NCI-H146 treated with DMSO at 0.1 percent for 48 hours (cell line): ENCODE data around the gene CDC14A.
"Not testable (repeated sequence)": the region's sequence is repeated elsewhere in the genome, so short reads cannot be mapped to it uniquely, and the experiment has no call there.

Experiments
- DNase-seq: peaks from one replicate; lab custom pipeline; 2025; ENCODE audit not compliant: unreplicated experiment; lab: John Stamatoyannopoulos, UW

CDC14A gene, protein sequence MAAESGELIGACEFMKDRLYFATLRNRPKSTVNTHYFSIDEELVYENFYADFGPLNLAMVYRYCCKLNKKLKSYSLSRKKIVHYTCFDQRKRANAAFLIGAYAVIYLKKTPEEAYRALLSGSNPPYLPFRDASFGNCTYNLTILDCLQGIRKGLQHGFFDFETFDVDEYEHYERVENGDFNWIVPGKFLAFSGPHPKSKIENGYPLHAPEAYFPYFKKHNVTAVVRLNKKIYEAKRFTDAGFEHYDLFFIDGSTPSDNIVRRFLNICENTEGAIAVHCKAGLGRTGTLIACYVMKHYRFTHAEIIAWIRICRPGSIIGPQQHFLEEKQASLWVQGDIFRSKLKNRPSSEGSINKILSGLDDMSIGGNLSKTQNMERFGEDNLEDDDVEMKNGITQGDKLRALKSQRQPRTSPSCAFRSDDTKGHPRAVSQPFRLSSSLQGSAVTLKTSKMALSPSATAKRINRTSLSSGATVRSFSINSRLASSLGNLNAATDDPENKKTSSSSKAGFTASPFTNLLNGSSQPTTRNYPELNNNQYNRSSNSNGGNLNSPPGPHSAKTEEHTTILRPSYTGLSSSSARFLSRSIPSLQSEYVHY

DNA sequence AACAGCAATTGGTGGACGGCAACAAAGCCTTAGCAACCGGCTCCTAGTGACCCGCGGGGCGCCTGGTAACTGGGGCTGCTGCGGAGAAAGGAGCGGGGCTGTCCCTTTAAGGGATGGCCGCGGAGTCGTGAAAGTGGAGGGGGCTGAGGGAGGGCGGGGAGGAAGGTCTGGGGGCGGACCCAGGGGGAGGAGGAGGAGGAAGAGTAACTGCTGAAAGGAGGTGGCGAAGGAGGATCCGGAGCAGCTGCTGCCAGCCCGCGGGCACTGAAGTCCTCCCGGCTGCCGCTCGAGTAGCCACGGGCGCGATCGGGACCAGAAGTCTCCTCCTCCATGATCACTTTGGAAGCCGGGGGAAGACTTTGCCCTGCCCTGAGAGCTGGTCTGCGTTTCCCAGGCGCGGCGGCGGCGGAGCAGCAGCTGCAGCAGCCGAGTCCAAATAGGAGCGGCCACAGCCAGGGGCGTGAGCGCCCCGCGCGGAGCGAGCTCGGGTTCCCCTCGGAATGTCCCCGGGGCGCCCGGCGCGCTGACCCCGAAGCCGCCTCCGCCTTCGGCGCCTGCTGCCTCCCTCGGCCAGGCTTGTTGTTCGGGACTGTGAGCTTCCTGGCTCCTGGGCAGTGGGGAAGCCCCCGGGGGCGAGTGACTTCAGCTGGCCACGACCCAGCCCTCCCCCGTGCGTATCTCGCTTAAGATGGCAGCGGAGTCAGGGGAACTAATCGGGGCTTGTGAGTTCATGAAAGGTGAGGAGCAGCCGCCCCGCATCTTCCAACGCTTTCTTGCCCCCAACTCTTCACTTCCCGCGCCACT is at the start of gene CDC14A:
CDC14A (plus strand) TSS at position 240 of the 804 bp plus-strand sequence; CDS start at position 689, 449 bp downstream.
- peak; percentile 92 for DNase-seq

DNA sequence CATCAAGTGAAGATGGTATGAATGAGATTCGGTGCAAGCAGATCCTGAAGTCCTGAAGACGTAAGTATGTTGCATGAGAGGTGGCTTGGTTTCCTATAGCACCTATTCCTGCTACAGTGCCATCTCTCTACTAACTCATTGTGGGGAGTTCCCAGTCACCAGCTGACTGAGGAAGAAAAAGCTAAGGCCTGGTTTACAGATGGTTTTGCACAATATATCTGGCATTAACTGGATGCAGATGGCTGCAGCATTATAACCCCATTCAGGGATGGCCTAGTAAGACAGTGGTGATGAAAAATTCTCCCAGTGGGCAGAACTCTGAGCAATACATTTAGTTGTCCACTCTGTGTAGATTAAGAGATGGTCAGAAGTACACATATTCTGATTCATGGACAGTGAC is 49.6 kb upstream of the CDC14A start:
- DNase-seq = no peak

DNA sequence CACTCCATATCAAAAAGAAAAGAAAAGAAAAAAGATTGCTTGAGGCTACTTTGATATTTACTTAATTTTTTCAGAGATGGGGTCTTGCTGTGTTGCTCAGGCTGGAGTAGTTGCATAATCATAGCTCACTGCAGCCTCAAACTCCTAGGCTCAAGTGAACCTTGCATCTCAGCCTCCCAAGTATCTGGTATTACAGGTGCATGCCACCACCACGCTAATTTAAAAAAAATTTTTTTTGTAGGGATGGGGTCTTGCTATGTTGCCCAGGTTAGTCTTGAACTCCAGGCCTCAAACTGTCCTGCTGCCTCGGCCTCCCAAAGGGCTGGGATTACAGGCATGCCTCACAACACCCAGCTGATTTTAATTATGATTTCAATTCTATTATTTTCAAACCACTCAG is 48.1 kb upstream of the CDC14A start:
- no peak for DNase-seq

DNA sequence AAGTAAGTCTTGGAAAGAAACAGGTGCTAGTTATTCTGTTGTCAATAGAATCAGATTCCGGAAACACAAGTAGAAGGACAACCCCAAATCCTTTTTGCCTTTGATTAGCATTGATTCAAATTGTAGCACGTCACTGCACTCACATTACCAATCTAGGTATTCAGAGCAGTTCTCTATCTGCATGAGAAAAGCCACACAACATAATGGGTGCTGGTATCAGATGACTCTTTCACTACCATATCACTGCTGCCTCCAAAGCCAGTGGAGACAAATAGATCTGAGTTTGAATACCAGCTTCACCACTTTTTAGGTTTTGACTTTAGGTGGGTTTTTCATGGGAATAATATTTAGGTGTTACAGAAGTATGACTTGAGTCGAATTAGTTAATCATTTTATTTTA is 47.4 kb upstream of the CDC14A start:
- no peak for DNase-seq

DNA sequence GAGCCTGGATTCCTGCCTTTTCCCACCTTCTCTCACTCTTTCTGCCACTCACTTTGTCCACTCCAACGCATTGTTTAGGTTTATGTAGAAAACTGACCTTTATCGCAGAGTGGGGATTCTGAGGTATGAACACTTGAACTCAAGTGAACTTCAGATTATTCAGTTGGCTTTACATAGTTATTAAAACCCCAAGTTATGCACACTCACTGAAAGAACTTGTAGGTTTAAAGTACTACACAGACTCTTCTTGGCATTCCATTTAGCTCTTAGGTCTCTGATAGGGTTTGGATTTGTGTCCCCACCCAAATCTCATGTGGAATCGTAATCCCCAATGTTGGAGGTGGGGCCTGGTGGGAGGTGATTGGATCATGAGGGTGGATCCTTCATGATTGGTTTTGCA is 46.4 kb upstream of the CDC14A start:
- DNase-seq = no peak

DNA sequence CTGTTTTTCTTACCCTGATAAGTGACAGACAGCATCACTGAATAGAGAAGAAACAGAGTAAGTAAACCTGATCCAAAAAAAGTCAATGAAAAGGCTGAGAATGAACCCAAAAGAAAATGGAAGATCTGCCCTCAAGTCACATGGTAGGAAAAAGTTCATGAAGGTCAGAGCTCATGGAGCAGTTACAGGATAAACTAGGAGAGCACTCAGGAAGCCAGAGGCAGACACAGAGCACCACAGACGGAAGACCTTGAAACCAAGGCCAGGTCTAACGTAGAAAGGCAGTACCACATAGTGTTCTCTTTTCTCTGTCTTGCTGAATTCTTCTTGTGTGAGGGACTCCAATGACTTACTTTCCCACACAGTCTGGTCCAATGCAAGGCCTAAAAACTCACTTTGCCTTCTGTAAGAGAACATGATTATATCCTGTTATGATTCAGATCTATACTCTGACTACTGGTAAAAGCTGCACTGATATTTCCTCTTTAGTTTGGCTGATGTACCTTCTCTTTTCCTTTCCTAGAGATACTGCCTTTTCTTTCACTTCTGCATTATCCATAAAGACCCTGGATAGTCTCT is 45.5 kb upstream of the CDC14A start:
- no peak for DNase-seq

DNA sequence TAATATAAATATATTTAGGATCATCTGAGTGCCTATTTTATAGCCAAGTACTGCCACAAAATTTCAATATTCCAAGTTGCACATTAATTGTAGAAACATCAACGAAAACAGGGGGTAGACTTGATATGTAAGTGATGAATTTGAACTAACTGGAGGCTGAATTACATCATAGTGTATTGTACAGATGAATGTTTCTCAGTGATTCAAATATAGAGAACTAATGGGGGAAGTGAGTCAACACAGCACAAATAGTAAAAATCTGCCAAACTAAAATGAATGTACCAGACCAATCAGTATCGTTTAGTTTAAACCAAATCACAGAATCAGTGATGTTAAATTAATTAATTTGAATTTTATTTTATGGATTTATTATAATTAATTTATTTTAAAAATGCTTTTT is 43.5 kb upstream of the CDC14A start:
- DNase-seq = no peak

DNA sequence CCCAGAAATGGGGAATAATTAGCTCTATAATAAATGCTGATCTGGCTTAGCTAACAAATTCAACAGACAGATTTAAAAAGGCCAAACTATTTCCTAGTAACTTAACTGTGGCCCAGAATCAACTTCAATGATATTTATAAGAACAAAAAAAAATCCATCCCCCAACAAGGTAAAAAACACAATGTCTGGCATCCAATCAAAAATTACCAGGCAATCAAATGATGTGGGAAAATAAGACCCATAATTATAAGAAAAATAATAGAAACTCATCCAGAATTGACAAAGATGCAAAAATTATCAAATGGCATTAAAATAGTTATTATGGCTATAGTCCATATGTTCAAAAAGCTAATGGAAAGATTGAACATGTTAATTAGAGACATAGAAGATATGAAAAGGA is 42.4 kb upstream of the CDC14A start:
- DNase-seq = no peak

DNA sequence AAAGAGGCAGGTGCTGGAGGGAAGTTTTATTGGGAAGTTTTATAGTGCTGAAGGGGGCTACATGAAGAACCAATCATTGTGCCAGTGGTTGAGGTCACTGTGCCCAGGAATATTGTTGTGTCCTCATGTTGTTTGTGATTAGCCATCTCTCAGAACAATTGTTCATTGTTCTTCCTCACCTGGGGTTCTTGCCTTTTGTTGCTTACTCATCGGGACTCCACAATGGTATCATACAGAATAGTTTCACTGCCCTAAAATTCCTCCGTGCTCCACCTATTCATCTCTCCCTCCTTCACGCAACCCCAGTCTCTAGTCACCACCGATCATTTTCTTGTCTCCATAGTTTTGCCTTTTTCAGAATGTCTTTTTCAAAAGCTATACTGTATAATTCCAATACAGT is 38.9 kb upstream of the CDC14A start:
- no peak for DNase-seq

DNA sequence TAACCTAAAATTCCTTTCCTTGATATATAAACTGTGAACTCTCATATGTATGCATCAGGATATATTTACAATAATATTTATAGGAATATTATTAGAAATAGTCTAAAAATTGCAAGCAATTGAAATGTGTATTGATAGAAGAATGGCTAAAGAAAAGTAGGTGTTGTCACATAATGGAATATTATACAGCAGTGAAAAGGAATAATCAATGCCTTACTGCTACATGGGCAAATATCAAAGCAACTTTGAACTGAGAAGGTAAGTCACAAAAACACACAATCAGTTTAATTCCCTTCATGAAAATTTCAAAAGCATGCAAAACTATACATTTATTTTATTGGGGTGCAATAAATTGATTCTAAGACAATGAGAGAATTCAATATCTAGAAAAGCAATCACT is 35.7 kb upstream of the CDC14A start:
- DNase-seq = no peak

DNA sequence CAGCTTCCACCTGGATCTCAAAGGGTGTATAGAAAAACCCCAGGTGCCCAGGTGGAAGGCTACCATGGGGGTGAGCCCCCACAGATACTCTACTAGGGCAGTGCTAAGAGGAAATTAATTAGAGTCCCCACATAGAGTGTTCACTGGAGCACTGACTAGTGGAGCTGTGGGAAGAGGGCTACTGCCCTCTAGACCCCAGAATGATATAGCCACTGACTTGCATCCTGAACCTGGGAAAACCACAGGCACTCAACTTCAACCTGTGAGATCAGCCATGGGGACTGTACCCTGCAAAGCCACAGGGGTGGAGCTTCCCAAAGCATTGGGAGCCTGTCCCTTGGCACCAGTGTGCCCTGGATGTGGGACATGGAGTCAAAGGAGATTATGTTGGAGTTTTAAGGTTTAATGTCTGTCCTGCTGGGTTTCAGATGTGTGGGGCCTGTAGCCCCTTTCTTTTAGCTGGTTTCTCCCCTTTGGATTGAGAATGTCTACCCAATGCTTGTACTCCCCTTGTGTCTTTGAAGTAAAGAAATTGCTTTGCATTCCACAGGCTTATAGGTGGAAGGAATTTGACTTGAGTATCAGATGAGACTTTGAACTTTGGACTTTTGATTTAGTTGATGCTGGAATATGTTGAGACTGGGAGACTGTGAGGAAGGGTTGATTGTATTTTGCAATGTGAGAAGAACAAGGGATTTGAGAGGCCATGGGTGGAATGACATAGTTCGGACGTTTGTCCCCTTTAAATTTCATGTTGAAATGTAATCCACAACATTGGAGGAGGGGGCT is 31.8 kb upstream of the CDC14A start:
- no peak for DNase-seq

DNA sequence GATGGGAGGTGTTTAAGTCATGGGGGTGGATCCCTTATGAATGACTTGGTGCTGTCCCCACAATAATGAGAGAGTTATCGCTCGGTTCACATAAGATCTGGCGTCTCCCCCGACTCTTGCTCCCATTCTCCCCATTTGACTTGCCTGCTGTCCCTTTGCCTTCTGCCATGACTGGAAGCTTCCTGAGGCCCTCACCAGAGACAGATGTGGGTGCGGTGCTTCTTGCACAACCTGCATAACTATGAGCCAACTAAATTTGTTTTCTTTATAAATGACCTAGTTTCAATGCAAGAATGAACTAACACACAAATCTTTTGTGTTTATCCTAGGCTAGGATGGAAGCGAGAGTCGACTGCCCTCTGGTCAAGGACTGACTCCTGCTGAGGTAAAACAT is 31.2 kb upstream of the CDC14A start:
- DNase-seq = no peak

DNA sequence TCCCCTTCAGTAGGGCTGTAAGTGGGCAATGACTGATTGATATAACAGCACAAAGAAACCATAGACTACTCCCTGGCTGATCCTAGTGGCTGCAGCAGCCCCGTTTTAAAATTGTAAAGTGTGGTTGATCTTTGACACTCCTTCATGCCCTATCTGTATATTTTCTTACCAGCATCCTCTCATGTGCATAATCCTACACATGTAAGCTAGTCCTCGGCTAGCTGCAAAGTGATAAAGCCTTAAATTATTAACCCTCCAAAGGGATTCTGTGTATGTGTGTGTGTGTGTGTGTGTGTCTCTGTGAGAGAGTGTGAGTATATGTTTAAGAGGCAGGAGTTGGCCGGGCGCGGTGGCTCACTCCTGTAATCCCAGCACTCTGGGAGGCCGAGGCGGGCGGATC is 30.8 kb upstream of the CDC14A start:
- DNase-seq = no peak

DNA sequence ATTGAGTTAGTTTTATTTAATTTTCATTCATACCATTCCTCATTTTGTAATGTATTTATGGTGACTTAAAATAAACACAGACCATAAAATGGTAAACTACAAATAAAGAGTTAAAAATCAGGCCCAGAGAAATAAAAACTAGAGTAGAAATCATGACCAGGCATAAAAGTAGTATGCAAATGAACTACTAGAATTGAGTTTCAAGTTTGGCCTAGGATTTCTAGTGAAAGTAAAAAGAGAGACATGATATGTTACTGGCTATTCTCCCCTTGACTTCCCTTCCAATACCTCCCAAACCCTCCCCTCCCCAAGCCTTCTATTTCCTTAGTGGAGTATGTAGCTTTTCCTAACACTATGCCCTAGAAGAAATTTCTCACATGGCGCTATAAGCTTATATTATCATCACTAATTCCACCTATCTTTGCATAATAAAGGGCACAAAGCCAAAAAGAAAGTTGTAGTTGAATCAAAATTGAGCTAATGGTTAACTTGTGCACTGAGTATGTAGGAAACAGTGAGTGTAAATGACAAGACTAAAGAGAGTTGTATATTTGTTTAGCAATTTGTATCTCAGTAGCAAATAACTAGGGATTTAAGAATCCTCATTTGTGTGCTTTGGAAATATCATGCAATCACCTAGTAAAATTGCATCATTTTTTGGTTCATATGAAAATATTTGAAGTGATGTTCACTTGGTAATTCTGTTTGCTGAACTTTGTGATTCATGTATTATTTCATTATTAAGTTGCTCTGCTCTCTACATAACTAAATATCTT is 29.7 kb upstream of the CDC14A start:
- no peak for DNase-seq

DNA sequence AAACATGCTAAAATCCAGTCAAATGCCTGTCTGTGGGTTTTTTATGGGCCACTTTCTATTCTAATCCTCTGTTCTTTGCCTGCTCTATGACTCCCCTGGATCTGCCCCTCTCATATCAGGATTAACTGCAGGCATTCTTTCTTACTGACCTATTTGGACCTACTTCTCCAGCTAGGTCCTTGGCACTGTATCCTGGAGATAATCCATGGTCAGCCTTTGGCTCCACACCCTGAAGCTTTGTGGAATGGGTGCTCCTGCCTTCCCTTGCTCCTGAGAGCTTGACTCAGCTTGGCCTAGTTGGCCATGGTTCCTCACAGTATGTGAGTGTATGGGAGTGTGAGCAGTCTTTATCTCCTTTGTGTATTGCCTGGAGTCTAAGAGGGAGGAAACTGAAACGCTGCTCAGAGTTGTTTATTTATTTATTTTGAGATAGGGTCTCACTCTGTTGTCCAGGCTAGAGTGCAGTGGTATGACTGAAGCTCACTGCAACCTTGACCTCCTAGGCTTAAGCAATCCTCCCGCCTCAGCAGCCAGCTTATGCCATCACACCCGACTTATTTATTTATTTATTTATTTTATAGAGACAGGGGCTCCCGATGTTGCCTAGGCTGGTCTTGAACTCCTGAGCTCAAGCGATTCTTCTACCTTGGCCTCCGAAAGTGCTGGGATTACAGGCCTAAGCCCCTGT is 28.7 kb upstream of the CDC14A start:
- no peak for DNase-seq

DNA sequence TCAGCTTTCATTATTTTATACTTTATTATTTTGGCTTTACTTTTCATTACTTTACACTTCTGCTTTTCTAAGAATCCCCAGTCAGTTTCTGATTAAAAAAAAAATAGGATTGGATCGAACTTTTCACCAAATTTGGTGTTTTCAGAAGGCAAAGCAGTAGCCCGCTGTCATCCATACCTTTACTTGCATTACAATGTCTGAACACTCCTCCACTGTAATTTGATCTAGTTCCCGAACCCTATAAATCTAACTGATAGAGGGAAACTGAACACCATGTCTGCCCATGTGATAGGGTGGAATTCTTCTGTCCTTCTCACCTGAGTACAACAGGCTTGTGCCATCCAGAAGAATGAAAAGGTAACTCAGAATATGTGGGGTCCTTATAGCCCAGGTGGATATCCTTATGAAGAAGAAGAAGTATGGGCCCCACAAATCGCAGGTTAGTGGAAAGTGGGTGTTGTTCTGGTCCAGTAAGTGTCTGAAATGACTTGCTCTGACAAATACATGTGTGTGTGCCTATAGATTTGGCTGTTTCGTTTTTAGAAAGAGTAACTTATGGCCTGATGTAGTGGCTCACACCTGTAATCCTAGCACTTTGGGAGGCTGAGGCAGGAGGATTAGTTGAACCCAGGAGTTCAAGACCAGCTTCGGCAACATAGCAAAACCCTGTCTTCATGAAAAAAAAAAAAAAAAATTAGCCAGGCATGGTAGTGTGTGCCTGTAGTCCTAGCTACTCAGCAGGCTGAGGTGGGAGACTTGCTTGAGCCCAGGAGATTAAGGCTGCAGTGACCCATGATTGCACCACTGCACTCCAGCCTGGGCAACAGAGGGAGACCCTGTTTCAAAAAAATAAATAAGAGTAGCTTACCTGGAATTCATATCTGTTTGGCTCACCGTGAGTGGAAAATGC is 26.6 kb upstream of the CDC14A start:
- DNase-seq = peak; percentile 19

DNA sequence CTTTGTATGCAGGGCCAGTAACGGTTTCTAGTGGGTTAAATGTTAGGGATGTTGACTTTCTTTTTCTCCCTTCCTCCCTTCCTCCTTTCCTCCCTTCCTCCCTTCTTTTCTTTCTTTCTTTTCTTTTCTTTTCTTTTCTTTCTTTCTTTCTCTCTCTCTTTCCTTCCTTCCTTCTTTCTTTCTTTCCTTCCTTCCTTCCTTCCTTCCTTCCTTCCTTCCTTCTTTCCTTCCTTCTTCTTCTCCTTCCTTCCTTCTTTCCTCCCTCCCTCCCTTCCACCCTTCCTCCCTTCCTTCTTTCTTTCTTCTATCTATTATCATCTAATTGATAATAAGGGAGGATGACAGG is 26.0 kb upstream of the CDC14A start:
- not testable (repeated sequence) for DNase-seq

DNA sequence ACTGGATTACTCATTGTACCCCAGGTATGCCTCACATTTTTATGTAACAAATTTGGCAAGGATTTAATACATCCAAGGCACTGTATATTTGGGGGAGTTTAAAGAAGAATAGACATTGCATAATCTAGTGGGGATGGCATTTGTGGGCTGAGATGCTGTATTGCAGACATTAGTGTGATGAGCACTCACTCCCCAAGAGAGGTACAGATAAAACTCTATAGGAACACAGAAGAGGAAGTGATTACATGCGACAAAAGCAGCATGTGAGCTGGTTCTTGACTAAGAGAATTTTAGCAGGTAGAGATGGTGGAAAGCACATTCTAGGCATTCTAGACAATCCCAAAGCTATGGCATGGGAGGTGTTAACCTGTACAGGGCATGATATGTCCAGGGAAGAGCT is 24.2 kb upstream of the CDC14A start:
- DNase-seq = no peak

DNA sequence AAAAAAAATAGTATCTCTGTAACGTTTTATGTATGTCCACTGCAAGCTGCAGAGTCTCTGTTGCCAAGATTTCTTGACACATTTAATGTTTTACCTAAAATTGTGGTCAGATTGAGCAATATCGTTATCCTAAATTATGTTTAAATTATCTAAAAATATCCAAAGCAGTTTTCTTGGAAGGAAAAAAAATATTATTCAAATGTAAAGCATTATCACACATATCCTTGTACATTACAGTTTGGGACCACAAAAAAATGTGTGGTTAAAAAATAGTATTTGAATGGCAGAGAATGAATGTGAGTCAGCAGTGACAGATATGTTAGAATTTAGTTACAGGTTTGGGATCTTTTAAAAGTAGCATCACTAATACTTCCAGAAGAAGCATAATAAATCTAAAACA is 21.2 kb upstream of the CDC14A start:
- DNase-seq = not testable (repeated sequence)
